ENCODE measurements around the gene PEAR1.

PEAR1 gene

DNA sequence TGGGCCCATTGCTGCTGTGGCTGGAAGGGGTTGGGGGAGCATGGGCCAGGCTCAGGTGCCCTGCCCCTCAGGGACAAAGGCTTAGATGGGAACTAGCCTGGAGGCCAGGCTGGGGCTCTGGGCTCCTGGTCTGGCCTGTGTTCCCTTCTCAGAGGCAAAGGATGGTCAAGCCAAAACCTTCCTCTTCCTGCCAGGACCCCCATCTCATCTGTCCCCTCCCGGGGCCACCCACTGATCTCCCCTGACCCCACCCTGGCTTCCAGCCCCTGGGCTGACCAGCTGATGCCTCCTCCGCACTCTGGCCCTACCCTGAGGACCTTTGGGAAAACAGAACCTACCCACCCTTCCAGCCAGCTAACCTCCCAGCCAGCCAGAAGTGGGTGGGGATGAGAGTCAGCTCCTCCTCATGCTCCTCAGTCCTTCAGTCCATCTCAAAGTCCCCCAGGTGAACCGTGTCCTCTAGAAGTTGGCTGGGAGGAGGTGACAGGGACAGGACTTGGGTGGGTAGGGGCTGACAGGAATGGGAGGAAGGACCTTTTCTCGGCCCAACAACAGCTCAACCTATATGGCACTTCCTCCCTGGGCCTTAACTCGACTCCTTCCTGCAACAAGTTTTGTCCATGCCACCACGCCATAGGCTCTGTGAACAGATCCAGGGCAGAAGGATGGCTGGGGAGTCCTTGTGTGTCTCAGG, 7.5 kb downstream of the PEAR1 start:
- no peak for DNase-seq (ENCODE audit: low read depth)

- DNase-seq (ENCODE audit: low read depth), result no peak
Observed at GRCh38 chr1:156901590-156901900, 8.0 kb downstream of the PEAR1 start.

GRCh38 chr1:156901966-156902915, 8.7 kb downstream of the PEAR1 start:
- DNase-seq (ENCODE audit: low read depth), result no peak

DNA sequence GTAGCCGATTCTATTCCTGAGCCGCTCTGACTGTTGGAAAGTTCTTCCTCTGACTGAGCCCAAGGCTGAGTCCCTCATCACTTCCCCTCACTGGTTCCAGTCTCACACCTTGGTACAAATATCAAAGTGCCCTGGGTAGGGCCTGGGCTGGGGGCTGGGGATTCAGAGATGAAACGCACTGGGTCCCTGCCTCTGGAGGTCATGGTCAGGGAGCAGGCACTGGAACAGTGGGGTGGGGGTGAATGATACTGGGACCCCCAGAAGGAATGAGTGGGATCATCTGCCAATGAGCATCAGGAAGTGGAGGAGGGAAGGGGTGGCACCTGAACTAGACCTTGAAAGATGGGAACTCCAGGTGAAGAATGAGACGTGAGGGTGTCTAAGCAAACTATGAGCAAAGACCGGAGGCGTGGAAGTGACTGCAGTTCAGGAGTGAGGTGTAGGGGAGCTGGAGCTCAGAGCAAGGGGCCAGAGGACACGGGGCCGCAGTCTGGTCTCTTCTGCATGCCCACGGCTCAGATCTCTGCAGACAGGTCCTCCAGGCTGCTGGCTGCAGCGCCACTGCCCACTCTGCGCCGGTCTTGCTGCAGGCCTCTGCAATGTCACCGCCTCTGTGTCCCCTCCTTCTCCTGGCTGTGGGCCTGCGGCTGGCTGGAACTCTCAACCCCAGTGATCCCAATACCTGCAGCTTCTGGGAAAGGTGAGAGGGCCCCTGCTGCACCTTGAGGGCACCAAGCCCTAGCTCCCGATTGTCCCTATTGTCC, 10.0 kb downstream of the PEAR1 start:
- no peak for DNase-seq (ENCODE audit: low read depth)

GRCh38 chr1:156904187-156904959, 10.9 kb downstream of the PEAR1 start:
- DNase-seq (ENCODE audit: low read depth), result no peak

DNA sequence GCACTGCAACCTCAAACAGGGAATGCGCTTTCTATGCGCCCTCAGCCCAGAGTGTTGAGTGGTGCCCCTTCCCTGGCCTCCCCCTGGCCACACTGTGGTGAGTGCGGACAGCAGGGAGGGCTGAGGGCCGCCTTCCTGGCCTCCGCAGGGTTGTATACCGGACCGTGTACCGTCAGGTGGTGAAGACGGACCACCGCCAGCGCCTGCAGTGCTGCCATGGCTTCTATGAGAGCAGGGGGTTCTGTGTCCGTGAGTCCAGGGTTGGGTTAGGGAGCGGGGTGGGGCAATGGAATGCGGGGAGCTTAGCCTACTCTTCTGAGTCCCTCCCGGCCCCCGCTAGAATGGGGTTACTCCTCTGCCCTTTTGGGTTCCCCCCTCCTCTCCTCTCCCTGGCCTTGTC, 11.7 kb downstream of the PEAR1 start:
- DNase-seq (ENCODE audit: low read depth), result no peak

DNA sequence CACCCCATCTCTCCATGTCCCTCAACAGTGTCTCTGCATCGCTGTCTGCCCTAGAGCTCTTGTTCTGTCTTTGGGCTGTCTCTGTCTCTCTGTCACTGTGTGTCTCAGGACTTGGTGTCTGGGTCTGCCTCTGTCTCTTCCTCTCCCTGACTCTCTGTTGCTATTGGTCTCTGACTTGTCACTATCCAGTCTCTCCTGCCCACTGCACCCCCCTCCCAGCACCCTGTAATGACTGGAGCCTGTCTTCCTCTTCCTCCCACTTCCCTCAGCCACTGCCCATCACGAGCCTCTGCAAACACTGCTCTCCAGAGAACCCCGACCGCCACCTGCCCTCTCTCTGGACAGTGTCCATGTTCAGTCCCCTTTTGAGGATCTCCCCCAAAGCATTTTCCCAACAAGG, 12.1 kb downstream of the PEAR1 start:
- no peak for DNase-seq (ENCODE audit: low read depth)

DNA sequence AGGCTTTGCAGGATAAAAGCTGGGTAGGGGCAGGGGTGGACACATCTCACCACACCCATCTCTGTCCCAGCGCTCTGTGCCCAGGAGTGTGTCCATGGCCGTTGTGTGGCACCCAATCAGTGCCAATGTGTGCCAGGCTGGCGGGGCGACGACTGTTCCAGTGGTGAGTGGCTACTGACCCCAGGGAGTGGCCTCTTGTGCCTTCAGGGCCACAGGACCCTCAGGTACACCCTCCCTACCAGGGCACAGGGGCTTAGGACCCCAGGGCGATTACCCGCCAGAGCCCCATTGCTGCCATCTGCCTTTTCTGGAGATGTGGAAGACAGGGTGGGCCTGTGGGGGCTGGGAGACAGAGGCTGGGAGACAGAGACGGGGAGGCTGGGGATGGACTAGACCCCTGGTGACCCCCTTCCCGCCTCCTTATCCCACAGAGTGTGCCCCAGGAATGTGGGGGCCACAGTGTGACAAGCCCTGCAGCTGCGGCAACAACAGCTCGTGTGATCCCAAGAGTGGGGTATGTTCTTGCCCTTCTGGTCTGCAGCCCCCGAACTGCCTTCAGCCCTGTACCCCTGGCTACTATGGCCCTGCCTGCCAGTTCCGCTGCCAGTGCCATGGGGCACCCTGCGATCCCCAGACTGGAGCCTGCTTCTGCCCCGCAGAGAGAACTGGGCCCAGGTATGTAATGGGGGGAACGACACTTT, 12.8 kb downstream of the PEAR1 start:
- no peak for DNase-seq (ENCODE audit: low read depth)

GRCh38 chr1:156908541-156908940, 15.0 kb downstream of the PEAR1 start:
- no peak for DNase-seq (ENCODE audit: low read depth)

- no peak for DNase-seq (ENCODE audit: low read depth)
Observed at GRCh38 chr1:156908955-156909354, 15.4 kb downstream of the PEAR1 start.

GRCh38 chr1:156909671-156910070, 16.2 kb downstream of the PEAR1 start:
- DNase-seq (ENCODE audit: low read depth), result no peak

- no peak for DNase-seq (ENCODE audit: low read depth)
Observed at GRCh38 chr1:156910309-156910782, 16.8 kb downstream of the PEAR1 start.

- no peak for DNase-seq (ENCODE audit: low read depth)
Observed at GRCh38 chr1:156911577-156912298, 18.2 kb downstream of the PEAR1 start.

DNA sequence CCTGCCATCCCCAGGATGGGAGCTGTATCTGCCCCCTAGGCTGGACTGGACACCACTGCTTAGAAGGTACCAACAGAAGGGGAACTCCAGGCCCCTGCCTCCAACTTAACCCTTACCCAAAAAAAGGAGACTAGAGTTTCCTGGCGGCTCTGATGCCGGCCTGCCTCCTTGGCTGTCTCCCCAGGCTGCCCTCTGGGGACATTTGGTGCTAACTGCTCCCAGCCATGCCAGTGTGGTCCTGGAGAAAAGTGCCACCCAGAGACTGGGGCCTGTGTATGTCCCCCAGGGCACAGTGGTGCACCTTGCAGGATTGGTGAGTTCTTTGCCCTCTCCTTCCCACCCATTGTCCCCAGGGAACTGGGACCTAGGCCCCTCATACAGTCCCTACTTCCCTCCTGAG, 18.8 kb downstream of the PEAR1 start:
- DNase-seq (ENCODE audit: low read depth), result no peak

DNA sequence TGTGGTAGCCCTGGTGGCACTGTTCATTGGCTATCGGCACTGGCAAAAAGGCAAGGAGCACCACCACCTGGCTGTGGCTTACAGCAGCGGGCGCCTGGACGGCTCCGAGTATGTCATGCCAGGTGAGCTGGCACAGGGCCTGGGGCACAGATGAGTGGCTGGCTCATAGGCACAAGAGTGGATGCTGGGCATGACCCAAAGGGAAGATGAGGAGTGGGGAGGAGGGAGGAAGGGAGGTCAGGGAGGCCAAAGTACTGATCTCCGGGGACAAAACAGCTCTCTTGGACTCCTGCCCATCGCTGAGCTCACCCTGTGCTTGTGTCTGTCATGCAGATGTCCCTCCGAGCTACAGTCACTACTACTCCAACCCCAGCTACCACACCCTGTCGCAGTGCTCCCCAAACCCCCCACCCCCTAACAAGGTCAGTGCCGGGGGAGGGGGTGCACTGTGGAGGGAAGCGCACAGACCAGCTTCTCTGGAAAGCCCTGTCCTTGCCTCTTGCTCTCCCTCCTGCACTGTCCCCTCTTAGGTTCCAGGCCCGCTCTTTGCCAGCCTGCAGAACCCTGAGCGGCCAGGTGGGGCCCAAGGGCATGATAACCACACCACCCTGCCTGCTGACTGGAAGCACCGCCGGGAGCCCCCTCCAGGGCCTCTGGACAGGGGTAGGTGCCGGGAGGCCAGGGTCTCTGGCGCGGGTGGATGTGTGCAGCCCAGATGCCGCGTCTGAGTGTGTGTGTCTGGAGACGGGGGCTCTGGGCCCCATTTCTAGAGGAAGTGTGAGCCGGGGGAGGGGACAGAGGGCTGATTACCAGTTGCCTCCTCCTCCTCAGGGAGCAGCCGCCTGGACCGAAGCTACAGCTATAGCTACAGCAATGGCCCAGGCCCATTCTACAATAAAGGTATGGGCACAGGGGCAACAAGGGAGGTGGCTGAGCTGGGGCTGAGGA, 19.6 kb downstream of the PEAR1 start:
- no peak for DNase-seq (ENCODE audit: low read depth)

GRCh38 chr1:156913809-156914387, 20.4 kb downstream of the PEAR1 start:
- DNase-seq (ENCODE audit: low read depth), result no peak

- no peak for DNase-seq (ENCODE audit: low read depth)
Observed at GRCh38 chr1:156914440-156914856, 20.9 kb downstream of the PEAR1 start.

DNA sequence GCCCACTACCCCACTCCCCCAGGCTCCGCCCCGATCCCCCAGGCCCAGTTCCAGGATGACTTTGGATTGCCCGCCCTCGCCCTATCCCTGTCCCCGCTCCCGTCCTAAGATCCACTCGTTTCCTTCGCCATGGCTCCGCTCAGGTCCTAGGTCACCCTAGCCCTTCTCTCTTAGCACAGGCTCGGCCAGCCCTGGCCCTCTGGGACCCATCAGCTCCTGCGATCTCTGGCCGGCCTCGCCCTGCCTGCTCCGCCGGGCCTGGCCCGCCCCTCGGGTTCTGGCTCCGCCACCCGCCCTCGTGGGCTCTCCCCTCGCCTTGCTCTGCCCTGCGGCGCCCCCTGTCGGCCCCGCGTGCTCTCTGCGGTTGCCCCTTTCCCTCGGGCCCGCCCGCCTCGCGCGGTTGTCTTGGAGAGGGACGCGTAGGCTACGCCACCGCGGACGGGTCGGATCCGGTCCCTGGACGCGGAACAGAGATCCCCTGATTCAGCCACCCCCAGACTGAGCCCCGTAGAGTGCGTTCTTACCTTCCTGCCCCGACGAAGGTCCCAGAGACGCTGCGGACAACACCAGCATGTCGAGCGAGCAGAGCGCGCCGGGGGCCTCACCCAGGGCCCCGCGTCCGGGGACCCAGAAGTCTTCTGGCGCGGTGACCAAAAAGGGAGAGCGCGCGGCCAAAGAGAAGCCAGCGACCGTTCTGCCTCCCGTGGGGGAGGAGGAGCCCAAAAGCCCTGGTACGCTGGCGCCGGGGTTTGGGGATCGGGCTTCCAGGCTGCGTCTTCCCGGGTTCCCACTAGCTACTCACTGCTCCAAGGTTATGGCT, 26.9 kb downstream of the PEAR1 start, which contains the start of gene LRRC71:
LRRC71 (plus strand) TSS at position 400 of the 820 bp plus-strand sequence; CDS start at position 572, 172 bp downstream.
- DNase-seq (ENCODE audit: low read depth), result peak; percentile 73

All from CMK (cell line).